NCI-H526 (cell line): Measurements from ENCODE around the gene DCBLD1.
"Not testable (repeated sequence)": the region's sequence is repeated elsewhere in the genome, so short reads cannot be mapped to it uniquely, and the experiment has no call there.

Source experiments
- DNase-seq, 2 experiments: peaks; one replicate each; lab custom pipeline; 2025; lab: John Stamatoyannopoulos, UW

The DCBLD1 gene

DNA sequence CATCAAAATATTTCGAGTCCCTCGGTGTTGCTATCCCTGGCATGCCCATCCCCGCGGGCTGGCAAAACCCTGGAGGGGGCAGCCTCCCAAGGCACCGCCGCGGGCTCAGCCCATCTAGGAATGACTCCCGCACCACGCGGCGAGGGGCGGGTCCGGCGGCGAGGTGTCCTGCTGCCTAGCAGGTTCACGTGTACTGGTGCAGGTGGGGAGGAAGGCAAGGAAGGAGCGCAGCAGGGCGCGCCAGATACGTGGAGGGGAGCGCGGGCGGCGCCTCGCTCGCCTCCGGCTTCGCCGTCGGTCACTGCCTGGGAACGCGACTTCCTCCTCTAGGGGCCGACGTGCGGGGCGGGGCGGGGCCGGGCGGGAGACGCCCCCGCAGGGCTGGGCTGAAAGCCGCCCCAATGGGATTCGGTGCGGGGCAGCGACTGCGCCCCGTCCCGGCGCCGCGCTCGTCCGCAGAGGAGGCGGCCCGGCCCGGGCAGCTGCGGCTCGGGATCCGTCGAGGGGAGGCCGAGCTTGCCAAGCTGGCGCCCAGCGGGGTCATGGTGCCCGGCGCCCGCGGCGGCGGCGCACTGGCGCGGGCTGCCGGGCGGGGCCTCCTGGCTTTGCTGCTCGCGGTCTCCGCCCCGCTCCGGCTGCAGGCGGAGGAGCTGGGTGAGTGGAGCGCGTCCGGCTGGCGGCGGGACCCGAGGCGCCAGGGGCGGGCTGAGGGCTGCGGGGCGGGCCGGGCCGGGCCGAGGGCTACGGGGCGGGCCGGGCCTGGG lies at the start of gene DCBLD1:
Gene DCBLD1, plus strand, starts transcription at position 435 of the 764 bp plus-strand sequence. Its CDS starts 108 bp downstream, at position 543.
- peak; percentile 40 to 87 for DNase-seq

DNA sequence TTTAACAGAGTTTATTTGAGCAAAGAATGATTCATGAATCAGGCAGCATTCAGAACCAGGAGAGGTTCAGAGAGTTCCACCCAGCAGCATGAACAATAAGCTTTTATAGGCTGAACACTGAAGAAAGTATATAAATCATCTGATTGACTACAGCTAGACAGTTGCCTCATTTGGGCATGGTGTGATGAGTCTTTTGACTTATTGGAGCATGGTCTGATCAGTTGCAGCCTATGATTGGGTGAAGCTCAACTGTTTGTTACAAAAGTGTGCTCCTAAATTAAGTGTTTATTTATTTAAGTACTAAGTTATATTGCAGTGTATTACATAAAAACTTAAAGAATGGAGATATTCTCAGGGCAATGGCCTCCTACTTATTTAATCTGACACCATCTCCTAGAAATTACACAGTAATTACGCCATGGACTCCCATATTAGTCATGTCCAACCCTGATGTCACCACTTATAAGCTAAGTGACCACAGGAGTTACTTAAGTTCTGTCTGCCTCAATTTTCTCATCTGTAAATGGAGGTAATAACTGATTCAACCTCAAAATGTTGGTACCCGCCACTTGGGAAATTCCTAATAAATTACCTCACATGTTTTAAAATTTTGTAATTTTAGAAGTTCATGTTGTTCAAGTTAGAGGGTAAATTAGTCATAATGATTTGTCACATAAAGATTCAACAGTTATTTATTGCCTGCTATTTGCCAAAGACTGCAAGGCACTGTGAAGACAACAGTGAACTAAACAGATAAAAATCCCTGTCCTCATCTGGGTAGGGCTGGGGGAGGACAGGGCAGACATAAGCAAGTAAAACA lies 41.6 kb upstream of the DCBLD1 start:
- DNase-seq: no peak

DNA sequence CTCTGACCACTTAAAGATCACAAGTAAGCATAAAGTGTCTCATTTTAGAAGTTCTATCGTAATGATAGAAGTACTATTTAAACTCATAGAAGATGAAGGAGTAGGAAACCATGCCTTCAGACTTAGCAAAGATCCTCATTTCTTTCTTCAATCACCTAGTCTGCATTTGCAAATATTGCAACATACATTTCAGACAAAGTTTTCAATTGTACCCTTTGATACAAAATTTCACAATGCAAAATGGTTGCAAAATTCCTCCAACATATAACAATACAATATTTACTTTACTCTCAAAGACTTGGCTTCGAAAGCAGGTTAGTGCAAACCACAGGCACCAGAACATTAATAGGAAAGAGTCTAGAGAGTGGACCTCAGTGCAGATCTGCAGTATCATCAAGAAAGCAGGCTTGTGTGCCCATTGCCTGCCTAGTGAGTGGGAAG lies 40.6 kb upstream of the DCBLD1 start:
- no peak for DNase-seq

DNA sequence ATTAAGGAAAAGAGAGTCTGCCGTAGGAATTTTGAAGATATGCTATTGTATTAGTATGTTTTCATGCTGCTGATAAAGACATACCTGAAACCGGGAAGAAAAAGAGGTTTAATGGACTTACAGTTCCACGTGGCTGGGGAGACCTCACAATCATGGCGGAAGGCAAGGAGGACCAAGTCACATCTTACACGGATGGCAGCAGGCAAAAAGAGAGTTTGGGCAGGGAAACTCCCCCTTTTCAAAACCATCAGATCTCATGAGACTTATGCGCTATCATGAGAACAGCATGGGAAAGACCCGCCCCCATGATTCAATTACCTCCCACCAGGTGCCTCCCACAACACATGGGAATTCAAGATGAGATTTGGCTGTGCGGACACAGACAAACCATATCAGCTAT lies 40.2 kb upstream of the DCBLD1 start:
- DNase-seq: not testable (repeated sequence)

DNA sequence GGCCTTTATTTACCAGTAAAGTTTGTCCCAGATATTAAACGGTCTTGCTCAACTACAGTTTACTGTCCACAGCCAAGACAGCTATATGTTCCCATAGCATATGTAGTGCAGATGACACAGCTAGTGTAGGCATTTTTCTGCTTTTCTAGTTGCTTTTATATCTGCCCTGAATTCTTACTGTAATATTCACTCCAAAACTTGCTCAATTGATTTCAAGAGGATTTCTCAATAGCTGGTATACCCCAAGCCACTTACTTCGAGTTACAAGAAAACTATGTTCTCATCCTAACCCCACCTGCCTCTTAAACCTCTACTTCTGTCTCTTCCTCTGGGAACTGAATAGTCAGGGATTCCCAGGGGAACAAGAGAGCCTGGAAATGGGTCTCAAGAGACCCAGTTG lies 37.9 kb upstream of the DCBLD1 start:
- DNase-seq: no peak

DNA sequence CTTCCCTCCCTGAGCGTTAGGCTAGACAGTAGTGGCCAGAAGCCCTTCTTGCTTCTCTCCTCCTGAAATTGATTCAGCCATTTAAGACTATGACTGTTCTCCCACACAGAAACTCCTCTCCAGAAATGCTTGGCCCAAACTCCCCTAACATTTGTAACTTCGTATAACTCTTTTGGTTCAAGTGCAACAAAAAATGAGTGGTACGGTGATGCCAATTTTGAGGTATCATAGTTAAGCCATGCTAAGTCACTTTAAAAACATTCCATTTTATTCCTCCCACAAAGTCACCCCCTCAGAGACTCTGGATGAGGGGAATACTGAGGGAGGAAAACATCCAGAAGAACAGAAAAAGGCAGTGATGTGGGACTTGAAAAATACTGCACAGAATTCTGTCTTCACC lies 35.6 kb upstream of the DCBLD1 start:
- no peak for DNase-seq

DNA sequence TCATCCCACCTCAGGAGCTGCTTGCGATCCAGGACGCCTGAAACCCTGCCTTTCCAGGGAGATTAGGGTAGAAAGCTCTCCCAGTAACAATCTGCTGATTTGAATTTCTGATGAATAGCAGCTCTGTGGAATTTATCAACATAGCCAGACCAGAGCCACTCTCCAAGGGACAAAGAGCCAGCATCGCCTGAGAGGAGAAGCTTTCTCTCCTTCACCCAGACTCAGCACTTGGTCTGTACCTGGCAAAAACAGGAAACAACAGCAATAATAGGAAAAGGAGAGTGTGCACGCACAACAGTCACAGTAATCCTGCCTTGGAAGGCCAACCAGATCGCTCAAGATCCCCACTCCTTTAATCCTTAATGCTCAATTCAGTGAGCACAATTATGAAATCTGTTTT lies 34.5 kb upstream of the DCBLD1 start:
- peak; percentile 38 to 79 for DNase-seq

DNA sequence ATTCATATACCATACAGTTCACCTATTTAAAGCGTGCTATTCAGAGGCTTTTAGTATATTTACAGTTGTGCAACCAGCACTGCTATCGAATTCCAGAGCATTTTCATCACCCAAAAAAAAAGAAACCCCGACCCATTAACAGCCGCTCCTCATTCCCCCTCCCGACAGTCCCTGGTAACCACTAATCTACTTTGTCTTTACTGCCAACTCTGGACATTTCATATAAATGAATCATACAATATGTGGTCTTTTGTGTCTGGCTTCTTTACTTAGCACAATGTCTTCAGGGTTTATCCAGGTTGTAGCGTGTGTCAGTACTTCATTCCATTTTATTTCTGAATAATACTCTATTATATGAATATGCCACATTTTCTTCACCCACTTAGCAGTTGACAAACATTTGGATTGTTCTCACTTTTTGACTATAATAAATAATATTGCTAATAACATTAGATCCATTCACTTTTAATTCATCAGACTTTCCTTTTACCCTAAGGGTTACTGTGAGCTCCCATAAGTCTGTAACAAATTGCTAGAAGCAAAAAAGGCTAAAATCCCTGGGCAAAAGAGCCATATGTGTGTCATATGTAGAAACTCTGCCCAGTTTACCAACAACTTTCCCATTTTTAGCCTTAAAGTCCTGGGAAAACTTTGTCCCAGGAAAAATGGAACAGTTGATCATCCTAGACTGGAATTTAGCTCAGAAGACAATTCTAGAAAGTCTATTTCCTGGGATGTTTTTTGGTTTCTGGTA lies 33.6 kb upstream of the DCBLD1 start:
- DNase-seq: no peak

DNA sequence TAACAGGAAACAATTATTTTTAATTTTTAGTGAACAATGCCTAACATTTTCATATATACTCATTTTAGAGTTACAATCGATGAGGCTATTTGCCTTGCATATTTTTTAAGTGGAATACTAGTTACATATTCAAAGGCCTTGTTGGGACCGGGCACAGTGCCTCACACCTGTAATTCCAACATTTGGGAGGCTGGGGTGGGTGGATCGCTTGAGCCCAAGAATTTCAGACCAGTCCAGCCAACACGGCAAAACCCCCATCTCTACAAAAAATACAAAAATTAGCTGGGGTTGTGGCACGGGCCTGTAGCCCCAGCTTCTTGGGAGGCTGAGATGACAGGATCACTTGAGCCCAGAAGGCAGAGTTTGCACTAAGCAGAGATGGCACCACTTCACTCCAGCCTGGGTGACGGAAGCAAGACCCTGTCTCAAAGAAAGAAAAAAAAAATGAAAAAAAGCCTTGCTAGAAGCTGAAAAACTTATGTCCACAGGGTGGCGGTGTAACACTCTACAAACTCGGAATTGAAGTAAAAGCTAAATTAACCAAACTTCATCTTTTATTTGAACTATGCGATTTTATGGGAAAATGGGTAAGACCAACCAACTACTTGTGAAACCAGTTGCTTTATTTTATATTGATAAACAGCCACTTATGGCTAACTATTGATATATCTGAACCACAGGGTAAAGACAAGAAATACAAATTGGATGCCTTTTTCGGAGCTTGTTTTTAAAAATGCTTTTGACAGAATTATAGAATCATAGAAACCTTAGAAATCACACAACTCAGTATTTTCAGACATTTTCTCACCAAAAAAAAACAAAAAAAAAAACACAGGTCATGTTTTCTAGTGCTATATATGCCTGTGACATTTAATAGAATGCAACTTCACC lies 32.7 kb upstream of the DCBLD1 start:
- peak; percentile 69 to 73 for DNase-seq

DNA sequence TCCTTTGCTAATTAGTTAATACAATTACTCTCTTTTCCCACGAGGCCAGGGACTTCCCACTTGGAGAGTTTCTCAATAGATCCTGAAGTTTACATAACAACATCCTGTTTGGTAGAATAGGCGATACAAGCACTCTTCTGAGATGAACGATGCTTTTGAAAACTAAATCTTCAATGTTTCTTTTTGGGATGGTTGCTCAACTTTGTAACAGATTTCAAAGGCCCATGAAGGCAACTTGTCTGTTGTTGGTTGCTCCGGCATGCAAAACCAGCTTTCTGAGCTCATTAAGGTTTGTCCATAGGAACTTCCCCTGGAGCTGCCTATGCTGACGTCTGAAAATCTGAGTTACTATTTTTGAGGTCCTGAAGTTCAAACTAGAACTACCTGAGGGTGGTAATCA lies 30.8 kb upstream of the DCBLD1 start:
- no peak for DNase-seq

DNA sequence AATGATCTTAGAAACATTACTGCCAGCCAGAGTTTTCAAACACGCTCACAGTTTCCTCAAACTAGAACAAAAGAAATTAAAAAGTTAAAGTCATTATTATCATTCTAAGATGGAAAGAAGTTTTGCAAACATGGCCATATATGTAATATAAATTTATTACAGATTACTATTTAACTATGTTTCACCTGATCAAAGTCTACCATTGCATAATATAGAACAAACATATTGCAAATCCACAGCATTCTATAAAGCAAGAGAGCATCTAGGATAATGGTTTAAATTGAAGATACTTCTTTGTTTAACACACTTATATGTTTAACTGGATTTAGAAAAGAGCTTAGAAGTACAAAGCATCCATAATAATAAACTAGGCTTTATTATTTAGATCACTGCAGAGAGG lies 26.2 kb upstream of the DCBLD1 start:
- DNase-seq: no peak

DNA sequence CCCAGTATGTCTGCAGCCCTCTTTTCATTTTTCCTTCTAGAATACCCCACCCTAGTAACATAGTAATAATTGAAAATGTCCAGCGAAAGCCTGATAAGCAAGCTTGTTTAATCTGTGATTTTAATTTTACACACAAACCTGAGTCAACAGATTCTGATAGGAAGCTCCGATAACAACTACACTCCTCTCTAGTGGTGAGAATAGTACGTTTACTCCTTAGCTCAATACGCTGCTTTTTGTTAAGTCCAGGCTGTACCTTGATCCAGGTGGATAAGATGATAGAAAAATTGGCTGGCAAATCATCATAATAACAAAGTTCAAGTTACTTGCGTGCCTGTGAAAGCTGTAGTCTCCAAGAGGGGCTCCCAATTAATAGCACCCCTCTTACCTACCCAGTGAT lies 25.5 kb upstream of the DCBLD1 start:
- DNase-seq: no peak

DNA sequence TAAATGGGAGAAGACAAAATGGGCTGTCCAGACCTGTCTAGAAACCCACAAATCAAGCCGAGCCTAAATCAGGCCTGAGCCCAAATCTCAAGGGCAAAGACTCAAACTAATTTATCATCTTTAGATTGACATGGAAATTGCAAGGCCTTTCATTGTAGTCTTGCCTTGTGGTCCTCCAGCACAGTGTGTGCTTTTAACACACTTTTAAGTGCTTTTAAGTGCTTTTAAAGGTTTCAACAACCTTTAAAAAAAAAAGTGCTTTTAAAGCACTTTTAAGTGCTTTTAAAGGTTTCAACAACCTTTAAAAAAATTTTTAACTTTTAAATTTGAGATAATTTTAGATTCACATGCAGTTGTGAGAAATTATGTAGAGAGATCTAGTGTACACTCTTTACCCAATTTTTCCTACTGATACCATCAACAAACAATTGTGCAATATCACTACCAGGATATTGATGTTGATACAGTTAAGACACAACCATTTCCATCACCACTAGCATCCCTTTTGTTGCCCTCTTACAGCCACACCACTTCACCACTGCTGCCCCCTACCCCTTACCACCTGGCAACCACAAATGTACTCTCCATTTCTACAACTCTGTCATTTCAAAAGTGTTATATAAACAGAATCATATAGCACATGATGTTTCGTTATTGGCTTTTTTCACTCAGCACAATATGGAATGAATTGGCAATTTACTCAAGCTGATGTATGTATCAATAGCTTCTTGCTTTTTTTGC lies 23.1 kb upstream of the DCBLD1 start:
- DNase-seq: no peak

DNA sequence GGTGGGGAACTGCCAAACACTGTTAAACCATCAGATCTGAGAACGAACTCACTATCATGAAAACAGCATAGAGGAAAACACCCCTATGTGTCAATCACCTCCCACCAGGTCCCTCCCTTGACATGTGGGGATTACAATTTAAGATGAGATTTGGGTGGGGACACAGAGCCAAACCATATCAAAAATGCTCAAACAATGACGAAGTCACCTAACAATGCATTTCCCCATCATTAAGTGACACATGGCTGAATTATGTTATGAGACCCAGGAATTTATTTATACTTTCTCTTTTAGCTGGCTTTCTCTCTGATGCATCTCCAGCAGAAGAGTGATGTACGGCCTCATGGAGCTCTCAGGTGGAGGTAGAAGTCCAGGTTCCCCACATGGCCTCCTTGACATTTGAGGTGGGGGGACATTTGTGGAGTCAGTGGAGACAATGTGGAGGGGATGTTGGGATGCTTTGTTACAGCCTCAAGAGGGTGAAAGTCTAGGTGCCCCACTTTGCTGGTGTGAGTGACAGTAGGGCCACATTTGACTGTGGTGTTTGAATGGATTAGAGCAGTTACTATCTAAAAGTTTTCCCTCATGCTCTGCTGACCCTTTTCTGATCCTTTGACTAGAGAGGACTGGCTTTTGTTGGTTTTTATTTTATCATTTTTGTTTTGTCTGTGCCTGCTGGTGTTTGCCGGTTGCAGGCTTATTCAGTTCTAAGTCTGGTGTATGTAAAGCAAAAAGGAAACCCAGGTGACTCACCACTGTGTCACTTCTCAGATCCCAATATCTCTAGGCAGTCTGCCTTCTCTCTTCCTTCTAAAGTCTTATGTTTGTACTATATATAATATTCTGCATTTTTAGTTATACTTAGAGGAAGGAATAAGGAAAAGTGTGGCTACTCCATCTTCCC lies 18.5 kb upstream of the DCBLD1 start:
- no peak for DNase-seq

DNA sequence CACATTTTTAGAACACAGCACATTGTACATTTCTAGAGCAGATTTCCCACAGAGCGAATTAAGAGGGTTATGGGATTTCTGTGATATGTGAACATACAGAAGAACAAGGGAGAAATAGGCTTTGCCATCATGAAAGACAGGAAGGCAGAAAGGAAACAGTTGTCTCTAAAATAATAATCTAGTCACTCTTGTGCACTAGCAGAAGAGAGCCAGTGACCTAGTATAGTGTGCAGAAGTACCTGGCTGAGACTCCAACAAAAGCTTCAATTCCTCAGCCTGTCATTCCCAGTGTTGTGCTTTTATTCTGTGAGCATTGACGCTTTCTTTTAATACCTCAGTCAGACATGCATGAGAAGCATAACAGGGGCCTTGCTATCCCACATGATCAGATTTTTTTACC lies 17.8 kb upstream of the DCBLD1 start:
- DNase-seq: no peak

DNA sequence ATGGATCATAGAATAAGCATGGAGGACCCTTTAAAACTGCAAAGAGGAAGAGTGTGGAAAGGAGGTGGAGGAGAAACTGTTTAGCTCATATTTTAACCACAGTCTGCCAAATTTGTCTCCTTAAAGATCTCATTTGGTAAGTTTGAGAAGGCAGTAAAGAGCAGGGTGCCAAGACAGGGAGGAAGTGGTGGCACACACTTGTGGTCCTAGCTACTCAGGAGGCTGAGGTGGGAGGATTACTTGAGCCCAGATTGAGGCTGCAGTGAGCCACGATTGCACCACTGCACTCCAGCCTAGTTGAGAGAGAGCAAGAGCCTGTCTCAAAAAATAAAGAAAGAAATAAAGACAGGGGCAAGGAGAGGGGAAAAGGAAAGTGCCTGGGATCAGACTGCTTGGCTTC lies 16.8 kb upstream of the DCBLD1 start:
- no peak for DNase-seq

DNA sequence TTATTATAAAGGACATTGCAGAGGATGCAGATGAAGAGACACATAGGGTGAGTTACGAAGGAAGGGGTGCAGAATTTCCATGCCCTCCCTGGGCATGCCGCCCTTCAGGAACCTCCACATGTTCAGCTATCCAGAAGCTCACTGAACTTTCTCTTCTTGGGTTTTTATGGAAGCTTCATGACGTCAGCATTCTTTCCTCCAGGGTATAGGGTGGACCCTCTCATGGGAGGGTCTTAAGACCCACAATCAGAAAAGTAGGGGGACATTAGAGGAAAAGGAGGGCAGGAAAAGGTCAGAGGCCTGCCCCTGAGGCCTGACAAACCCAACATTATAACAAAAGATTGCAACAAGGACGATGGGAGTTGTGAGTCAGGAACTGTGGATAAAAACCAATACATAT lies 14.6 kb upstream of the DCBLD1 start:
- no peak for DNase-seq

DNA sequence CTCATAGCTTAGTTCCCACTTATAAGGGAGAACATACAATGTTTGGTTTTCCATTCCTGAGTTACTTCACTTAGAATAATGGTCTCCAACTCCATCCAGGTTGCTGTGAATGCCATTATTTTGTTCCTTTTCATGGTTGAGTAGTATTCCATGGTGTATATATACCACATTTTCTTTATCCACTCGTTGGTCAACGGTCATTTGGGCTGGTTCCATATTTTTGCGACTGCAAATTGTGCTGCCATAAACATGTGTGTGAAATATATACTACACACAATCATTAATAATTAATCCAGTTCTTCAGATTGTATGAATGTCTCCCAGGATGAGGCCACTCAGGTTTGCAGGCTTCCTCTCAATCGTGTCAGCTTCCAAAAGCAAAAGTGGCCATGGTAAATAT lies 13.9 kb upstream of the DCBLD1 start:
- DNase-seq: not testable (repeated sequence)

DNA sequence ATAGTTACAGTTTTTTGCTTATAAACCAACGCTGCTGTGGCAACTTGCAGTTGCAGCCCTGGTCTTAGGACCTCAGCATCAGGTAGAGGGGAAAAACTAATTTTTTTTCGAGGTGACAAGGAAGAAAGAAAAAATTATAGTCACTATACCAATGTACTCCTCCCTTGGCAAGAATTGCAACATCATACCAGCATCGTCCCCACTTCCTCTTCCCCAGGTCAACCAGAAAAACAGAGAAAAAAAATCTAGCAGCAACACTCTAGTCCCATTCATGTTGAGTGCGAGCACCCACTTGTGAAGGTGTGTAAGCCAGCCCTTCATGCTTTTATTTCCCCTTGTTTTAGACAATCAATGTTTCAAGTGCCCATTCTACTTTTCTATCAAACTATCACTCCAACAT lies 13.1 kb upstream of the DCBLD1 start:
- DNase-seq: no peak

DNA sequence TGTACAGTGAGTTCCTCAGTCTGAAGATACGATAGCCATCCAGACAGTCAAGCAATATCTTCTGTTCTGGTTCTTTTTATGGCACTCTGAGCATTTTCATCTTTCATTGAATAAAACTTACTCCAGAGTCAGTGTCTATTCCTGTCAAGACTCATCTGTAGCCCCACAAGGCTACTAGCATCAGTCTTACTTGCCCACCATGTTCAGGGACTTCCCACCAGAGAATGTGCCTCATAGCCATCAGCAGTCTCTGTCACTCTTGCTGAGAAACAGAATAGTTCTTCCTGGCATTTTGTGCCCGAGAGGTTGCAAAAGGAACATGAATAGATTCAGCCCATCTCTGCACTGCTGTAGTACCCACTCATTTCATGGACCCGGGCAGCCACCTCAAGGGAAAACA lies 12.7 kb upstream of the DCBLD1 start:
- no peak for DNase-seq
